C4-2B (cell line): ENCODE data around the gene RNU6-1.

Experiments
- ZFX ChIP-seq: fragments of 450-650 bp; IDR thresholded peaks from 2 replicates; pipeline ENCODE4 v1.6.1; 2017
- TF ChIP-seq, protein P1 (sequence below): fragments of 450-650 bp; conservative IDR thresholded peaks from 2 replicates; pipeline ENCODE4 v1.5.1; 2017; ENCODE audit warnings: mild to moderate bottlenecking

DNA sequence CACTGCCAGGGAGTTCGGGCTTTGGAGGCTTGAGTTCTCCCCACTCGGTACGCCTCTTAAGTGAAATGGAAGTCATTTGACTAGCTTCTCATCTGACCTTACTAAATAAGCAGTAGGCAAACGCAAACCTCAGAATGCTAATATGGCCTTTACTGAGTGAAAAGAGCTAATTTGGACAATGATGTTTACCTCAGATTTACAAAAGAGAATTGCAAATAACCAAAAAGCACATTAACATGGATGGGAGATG, 1.6 kb upstream of the RNU6-1 start:
- TF ChIP-seq, protein P1, sequence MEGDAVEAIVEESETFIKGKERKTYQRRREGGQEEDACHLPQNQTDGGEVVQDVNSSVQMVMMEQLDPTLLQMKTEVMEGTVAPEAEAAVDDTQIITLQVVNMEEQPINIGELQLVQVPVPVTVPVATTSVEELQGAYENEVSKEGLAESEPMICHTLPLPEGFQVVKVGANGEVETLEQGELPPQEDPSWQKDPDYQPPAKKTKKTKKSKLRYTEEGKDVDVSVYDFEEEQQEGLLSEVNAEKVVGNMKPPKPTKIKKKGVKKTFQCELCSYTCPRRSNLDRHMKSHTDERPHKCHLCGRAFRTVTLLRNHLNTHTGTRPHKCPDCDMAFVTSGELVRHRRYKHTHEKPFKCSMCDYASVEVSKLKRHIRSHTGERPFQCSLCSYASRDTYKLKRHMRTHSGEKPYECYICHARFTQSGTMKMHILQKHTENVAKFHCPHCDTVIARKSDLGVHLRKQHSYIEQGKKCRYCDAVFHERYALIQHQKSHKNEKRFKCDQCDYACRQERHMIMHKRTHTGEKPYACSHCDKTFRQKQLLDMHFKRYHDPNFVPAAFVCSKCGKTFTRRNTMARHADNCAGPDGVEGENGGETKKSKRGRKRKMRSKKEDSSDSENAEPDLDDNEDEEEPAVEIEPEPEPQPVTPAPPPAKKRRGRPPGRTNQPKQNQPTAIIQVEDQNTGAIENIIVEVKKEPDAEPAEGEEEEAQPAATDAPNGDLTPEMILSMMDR = no peak
- TF ChIP-seq ZFX = no peak
